ENCODE measurements around the gene TTC4.
A peak's percentile ranks its signal among the peaks of the same experiment; 100 is the strongest.

Gene TTC4

GRCh38 chr1:54686155-54686554 lies 29.5 kb upstream of the TTC4 start:
- ChIA-PET POLR2A (no interaction called here), CTCF (no interaction called here)
- no peak for DNase-seq (ENCODE audit: extremely low spot score)
- no peak for TF ChIP-seq FOXK2 (IDR thresholded peaks at IDR 0.05)
- no peak for TF ChIP-seq BHLHE40 (IDR thresholded peaks at IDR 0.05; ENCODE audit: borderline replicate concordance)
- no peak for TF ChIP-seq PKNOX1 (IDR thresholded peaks at IDR 0.05)
- TF ChIP-seq CTBP1 (IDR thresholded peaks at IDR 0.05; ENCODE audit: borderline replicate concordance), result no peak
- no peak for TF ChIP-seq HDGF (IDR thresholded peaks at IDR 0.05; ENCODE audit: borderline replicate concordance)
- no peak for TF ChIP-seq ZNF384 (IDR thresholded peaks at IDR 0.05)
- no peak for TF ChIP-seq FOXA1 (IDR thresholded peaks at IDR 0.05)
- TF ChIP-seq LEF1 (IDR thresholded peaks at IDR 0.05; ENCODE audit: borderline replicate concordance), result no peak
- no peak for TF ChIP-seq L3MBTL2 (conservative IDR thresholded peaks at IDR 0.05)
- no peak for TF ChIP-seq FOXM1 (IDR thresholded peaks at IDR 0.05; ENCODE audit: borderline replicate concordance)
- TF ChIP-seq SUZ12 (IDR thresholded peaks at IDR 0.05), result no peak
- TF ChIP-seq NFRKB (IDR thresholded peaks at IDR 0.05), result no peak
- TF ChIP-seq SP1 (IDR thresholded peaks at IDR 0.05), result no peak

- POLR2A ChIA-PET, result no interaction called here
- TF ChIP-seq ARNT (IDR thresholded peaks at IDR 0.05) (no peak), BHLHE40 (IDR thresholded peaks at IDR 0.05; ENCODE audit: borderline replicate concordance) (no peak), L3MBTL2 (conservative IDR thresholded peaks at IDR 0.05) (no peak), FOXM1 (IDR thresholded peaks at IDR 0.05; ENCODE audit: borderline replicate concordance) (no peak), TARDBP (IDR thresholded peaks at IDR 0.05) (no peak), ELF4 (IDR thresholded peaks at IDR 0.05) (no peak), HDGF (IDR thresholded peaks at IDR 0.05; ENCODE audit: borderline replicate concordance) (no peak), SUZ12 (IDR thresholded peaks at IDR 0.05) (no peak), FOXA1 (IDR thresholded peaks at IDR 0.05) (no peak), PKNOX1 (IDR thresholded peaks at IDR 0.05) (no peak), SP1 (IDR thresholded peaks at IDR 0.05) (no peak), NFRKB (IDR thresholded peaks at IDR 0.05) (no peak), LEF1 (IDR thresholded peaks at IDR 0.05; ENCODE audit: borderline replicate concordance) (no peak), CTBP1 (IDR thresholded peaks at IDR 0.05; ENCODE audit: borderline replicate concordance) (no peak), ZNF384 (IDR thresholded peaks at IDR 0.05) (no peak), FOXK2 (IDR thresholded peaks at IDR 0.05) (no peak)
- no peak for DNase-seq (ENCODE audit: extremely low spot score)
- CTCF ChIA-PET, result no interaction called here
Observed at GRCh38 chr1:54694771-54695170, 20.9 kb upstream of the TTC4 start.

- POLR2A ChIA-PET, result no interaction called here
- TF ChIP-seq L3MBTL2 (conservative IDR thresholded peaks at IDR 0.05) (no peak), SUZ12 (IDR thresholded peaks at IDR 0.05) (no peak), SP1 (IDR thresholded peaks at IDR 0.05) (no peak), CTBP1 (IDR thresholded peaks at IDR 0.05; ENCODE audit: borderline replicate concordance) (no peak), FOXA1 (IDR thresholded peaks at IDR 0.05) (no peak), TARDBP (IDR thresholded peaks at IDR 0.05) (no peak), ARNT (IDR thresholded peaks at IDR 0.05) (no peak), FOXK2 (IDR thresholded peaks at IDR 0.05) (no peak), LEF1 (IDR thresholded peaks at IDR 0.05; ENCODE audit: borderline replicate concordance) (no peak), ZNF384 (IDR thresholded peaks at IDR 0.05) (no peak), FOXM1 (IDR thresholded peaks at IDR 0.05; ENCODE audit: borderline replicate concordance) (no peak), HDGF (IDR thresholded peaks at IDR 0.05; ENCODE audit: borderline replicate concordance) (no peak), BHLHE40 (IDR thresholded peaks at IDR 0.05; ENCODE audit: borderline replicate concordance) (no peak), NFRKB (IDR thresholded peaks at IDR 0.05) (no peak), ELF4 (IDR thresholded peaks at IDR 0.05) (no peak), PKNOX1 (IDR thresholded peaks at IDR 0.05) (no peak)
- CTCF ChIA-PET, result no interaction called here
- DNase-seq (ENCODE audit: extremely low spot score), result no peak
Observed at GRCh38 chr1:54695221-54695620, 20.4 kb upstream of the TTC4 start.

- TF ChIP-seq L3MBTL2 (conservative IDR thresholded peaks at IDR 0.05) (no peak), LEF1 (IDR thresholded peaks at IDR 0.05; ENCODE audit: borderline replicate concordance) (no peak), BHLHE40 (IDR thresholded peaks at IDR 0.05; ENCODE audit: borderline replicate concordance) (no peak), PKNOX1 (IDR thresholded peaks at IDR 0.05) (no peak), HDGF (IDR thresholded peaks at IDR 0.05; ENCODE audit: borderline replicate concordance) (no peak), ZNF384 (IDR thresholded peaks at IDR 0.05) (no peak), NFRKB (IDR thresholded peaks at IDR 0.05) (no peak), SP1 (IDR thresholded peaks at IDR 0.05) (no peak), FOXA1 (IDR thresholded peaks at IDR 0.05) (no peak), SUZ12 (IDR thresholded peaks at IDR 0.05) (no peak)
- CTCF ChIA-PET, result no interaction called here
- POLR2A ChIA-PET, result interaction anchor here (0.6 kb wide), 1 partner anchor 20 kb away, joined by 3 read pairs; the partner anchor contains the start of gene TTC4
- DNase-seq (ENCODE audit: extremely low spot score), result no peak
Observed at GRCh38 chr1:54695764-54696163, 19.9 kb upstream of the TTC4 start.

- CTCF ChIA-PET, result no interaction called here
- no peak for DNase-seq (ENCODE audit: extremely low spot score)
Observed at GRCh38 chr1:54696262-54696661, 19.4 kb upstream of the TTC4 start.

GRCh38 chr1:54697896-54698295 lies 17.8 kb upstream of the TTC4 start:
- TF ChIP-seq FOXM1 (IDR thresholded peaks at IDR 0.05; ENCODE audit: borderline replicate concordance), result no peak
- no peak for TF ChIP-seq ZNF384 (IDR thresholded peaks at IDR 0.05)
- TF ChIP-seq L3MBTL2 (conservative IDR thresholded peaks at IDR 0.05), result no peak
- TF ChIP-seq FOXK2 (IDR thresholded peaks at IDR 0.05), result no peak
- no peak for TF ChIP-seq PKNOX1 (IDR thresholded peaks at IDR 0.05)
- TF ChIP-seq SUZ12 (IDR thresholded peaks at IDR 0.05), result no peak
- no peak for TF ChIP-seq ELF4 (IDR thresholded peaks at IDR 0.05)
- TF ChIP-seq CTBP1 (IDR thresholded peaks at IDR 0.05; ENCODE audit: borderline replicate concordance), result no peak
- no peak for TF ChIP-seq NFRKB (IDR thresholded peaks at IDR 0.05)
- no peak for TF ChIP-seq FOXA1 (IDR thresholded peaks at IDR 0.05)
- ChIA-PET CTCF (no interaction called here), POLR2A (interaction anchor here (1.4 kb wide), 1 partner anchor 18 kb away, joined by 3 read pairs; the partner anchor contains the start of gene TTC4)
- no peak for DNase-seq (ENCODE audit: extremely low spot score)

More at GRCh38 chr1:54696262-54696661, 19.4 kb upstream of the TTC4 start:
- TF ChIP-seq ZNF384 (IDR thresholded peaks at IDR 0.05) (0 out of 2 replicates have a peak, but pooled peaks have one; percentile 48), FOXK2 (IDR thresholded peaks at IDR 0.05) (no peak)
- POLR2A ChIA-PET, result interaction anchor here (0.6 kb wide), 1 partner anchor 19 kb away, joined by 3 read pairs; the partner anchor contains the start of gene TTC4
